GM21390 (cell line): ENCODE data around the gene ADAMTS17.

Source experiments
- ATAC-seq: cut with Tn5 transposase; IDR thresholded peaks from one replicate; pipeline ENCODE4 v1.9.1; 2021; ENCODE audit not compliant: unreplicated experiment

The ADAMTS17 gene, protein sequence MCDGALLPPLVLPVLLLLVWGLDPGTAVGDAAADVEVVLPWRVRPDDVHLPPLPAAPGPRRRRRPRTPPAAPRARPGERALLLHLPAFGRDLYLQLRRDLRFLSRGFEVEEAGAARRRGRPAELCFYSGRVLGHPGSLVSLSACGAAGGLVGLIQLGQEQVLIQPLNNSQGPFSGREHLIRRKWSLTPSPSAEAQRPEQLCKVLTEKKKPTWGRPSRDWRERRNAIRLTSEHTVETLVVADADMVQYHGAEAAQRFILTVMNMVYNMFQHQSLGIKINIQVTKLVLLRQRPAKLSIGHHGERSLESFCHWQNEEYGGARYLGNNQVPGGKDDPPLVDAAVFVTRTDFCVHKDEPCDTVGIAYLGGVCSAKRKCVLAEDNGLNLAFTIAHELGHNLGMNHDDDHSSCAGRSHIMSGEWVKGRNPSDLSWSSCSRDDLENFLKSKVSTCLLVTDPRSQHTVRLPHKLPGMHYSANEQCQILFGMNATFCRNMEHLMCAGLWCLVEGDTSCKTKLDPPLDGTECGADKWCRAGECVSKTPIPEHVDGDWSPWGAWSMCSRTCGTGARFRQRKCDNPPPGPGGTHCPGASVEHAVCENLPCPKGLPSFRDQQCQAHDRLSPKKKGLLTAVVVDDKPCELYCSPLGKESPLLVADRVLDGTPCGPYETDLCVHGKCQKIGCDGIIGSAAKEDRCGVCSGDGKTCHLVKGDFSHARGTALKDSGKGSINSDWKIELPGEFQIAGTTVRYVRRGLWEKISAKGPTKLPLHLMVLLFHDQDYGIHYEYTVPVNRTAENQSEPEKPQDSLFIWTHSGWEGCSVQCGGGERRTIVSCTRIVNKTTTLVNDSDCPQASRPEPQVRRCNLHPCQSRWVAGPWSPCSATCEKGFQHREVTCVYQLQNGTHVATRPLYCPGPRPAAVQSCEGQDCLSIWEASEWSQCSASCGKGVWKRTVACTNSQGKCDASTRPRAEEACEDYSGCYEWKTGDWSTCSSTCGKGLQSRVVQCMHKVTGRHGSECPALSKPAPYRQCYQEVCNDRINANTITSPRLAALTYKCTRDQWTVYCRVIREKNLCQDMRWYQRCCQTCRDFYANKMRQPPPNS

GRCh38 chr15:100341750-100342560, at the start of gene ADAMTS17:
Gene ADAMTS17 (minus strand): TSS chr15:100341975. CDS start chr15:100341899, 76 bp downstream.
- peak; percentile 97 for ATAC-seq

GRCh38 chr15:100385300-100386050, 43.7 kb upstream of the ADAMTS17 start:
- no peak for ATAC-seq

DNA sequence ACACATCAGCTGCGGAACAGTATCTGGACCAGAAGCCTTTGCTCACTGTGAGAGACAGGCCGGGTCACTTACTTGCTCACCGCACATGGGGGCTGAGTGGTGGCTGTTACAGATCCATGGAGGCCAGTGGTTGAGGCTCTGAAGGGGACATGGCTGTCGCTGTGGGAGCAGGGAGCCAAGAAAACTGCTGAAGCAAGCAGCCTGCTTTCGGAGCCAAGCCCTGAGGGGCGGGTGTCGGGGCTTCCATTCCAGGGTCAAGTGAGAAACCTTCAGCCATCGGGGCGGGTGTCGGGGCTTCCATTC, 42.3 kb upstream of the ADAMTS17 start:
- ATAC-seq = no peak

DNA sequence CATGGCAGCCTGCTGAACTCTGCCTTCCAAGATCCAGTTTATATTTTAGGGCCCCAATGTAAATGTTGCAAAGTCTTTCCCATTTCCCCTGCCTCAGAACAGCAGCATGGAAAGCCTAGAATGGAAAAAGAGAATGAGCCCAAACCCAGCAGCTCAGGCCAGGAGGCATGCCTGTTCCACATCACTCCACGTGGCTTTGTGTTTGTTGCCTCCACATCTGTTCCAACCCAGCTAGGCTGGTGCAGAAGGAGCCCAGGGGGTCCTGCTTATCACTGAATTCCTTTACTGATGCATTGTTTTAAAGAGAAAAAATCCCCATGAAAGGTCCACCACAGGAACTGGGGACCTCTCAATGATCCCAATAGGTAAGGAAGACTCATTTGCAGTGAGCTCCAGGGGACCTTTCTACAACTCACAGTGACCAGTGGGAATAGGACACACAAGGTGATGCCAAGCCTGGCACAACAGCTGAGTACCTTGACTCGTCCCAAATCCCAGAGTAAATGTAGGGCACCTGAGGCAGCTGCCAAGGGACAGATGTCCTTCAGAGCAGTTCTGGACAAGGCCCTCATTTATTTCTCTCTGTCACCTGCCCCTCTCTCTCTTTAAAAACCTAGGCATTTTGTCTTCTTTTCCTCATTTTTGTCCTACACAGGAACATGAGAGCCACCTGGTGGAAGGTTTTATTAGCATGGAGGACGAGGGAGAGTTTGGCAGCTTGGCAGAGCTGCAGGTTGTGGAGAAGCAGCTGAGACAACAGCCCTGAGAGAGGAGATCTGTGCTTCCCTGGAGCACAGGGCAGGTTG, 41.7 kb upstream of the ADAMTS17 start:
- ATAC-seq = no peak

DNA sequence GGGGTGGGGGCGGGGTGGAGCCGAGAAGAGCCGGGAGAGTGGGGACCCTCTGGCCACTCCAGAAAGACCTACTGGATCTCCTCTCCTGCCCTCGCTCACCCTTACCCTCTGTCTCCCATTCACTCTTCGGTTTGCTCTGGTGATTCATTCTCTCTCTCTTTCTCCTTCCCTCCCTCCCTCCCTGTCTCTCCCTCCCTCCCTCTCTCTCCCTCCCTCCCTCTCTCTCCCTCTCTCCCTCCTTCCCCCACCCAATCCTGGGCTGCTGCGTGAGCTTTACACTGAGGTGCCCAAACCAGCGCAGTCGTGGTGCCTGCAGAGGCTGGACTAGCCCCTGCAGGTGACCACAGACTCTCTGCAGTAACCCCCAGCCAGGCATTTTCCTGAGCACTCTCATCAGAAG, 32.2 kb upstream of the ADAMTS17 start:
- no peak for ATAC-seq

DNA sequence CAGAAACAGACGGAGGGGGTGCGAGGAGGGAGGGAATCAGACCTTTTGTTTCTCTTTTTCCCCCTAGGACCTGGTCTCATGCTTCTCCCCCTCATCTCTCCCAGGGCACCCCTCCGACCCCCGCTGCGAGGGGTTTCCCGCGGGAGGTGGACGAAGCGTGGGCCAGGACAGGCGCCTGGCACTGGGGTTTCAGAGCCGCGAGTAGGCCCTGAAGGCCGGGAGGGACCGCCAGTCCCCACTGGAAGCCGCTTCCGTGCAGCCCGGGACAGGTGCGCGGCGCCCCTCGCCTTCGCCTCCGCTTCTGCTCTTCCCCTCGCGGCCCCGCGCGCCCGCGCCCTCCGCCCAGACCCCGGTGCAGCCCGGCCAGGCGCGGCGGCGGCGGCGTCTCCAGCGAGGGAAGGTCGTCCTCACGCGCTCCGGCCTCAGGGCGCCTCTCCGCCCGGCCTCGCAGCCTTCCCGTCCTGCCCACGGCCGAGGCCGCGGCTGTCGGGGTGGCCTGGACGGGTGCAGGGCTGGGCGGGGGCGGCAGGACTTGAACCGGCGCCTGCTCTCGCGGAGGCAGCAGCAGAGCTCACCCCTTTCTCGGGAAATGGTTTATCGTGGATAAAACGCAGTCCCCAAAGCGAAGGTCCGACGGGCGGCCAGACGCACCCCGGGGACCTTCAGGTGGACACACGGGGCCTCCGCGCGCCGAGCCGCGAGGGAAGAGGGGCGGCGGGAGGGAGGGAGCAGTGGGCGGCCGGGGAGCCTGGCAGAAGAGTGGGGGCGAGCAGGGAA, 31.5 kb upstream of the ADAMTS17 start:
- ATAC-seq = no peak

DNA sequence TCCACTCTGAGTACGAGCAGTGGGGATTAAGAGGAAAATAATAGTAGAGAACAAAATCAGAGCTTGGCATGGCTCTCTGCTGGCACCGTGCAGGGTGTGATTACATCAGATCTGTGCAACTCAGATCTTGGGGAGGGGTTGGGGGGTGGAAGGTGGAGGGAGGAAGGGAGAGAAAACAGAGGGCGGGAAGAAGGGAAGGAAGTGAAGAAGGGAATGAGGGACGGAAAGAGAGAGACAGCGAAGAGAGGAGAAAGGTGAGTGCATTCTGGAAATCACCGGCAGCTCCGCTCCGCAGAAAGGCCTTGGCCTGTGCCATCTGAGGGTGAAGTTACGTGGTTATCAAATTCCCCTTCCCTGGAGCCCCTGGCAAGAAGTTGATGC, 31.0 kb upstream of the ADAMTS17 start:
- ATAC-seq = no peak

DNA sequence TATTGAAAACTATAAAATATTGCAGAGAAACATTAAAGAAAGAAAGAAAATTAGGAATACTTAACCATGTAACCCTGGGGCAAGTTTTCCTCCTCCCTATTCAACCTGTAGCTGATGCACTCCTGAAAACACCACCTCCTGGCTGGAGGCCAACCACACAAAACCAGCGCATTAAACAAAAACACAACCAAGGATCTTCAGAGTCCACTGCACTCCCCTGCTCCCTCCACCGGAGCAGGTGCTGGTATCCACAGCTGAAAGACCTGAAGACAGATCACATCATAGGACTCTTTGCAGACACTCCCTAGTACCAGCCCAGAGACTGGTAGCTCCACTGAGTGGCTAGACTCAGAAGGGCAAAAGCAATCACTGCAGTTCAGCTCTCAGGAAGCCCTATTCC, 13.6 kb upstream of the ADAMTS17 start:
- no peak for ATAC-seq

DNA sequence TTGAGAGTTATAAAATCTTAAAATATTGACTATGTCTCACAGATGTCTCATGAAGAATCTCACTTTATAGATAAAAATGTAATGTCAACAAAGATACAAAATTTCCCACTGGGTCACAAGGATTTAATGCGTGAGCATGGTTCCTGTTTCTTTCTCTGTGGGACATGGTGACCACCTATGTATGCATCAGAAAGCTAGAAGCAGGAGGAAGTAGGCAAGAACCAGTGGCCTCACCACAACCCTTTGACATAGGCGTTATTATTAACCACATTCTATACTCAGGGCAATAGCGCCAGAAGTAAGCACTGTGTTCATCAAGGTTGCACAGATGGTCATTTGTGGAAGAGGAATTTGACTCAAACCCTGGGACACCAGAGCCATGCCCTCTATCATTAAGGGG, 11.7 kb upstream of the ADAMTS17 start:
- ATAC-seq = no peak

DNA sequence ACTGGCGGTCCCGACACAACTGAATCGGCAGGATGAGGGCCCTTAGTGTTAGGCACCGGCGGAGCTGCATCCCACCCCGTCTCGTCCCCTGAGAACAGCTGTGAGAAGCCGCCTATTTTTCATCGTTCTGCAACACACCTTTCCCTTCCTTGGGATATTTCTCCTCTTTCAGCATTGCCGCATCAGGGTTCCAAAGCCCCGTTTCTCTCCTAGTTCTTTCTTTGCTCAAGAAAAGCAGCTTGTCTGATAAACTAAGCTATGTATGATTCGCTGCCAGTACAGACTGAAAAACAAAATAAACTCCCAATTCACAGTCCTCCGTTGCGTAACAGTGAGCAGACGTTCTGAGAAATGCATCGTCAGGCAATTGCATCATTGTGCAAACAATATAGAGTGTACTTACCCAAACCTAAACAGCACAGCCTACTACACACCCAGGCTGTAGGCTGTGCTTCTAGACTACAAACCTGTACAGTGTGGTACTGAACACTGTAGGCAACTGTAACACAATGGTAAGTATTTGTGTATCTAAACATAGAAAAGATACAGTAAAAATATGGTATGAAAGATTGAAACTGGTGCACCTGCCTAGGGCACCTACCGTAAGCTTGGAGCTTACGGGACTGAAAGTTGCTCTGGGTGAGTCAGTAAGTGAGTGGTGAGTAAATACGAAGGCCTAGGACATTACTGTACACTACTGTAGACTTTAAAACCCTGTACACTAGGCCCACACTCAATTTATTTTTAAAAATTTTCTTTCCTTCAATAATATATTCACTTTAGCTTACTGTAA, 8.9 kb upstream of the ADAMTS17 start:
- ATAC-seq = no peak

GRCh38 chr15:100349696-100350433, 8.1 kb upstream of the ADAMTS17 start:
- ATAC-seq = peak; percentile 97

DNA sequence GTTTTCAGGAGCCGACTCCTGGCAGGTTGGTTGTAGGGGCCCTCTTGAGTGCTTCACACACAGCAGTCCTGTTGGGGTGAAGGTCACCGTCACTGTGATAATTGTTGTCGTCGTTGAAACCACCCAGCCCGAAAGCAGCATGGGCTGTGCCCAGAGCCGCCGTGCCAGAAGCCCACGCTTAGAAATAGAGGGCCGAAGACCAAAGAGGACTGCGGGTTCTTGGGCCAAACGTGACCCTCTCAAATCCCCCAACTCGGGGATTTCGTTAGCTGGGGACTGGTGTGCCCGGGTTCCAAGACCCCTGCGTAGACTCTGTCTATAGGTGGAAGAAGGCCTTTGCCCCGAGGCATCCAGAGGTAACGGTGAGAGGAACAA, 7.5 kb upstream of the ADAMTS17 start:
- no peak for ATAC-seq

GRCh38 chr15:100348578-100348977, 6.8 kb upstream of the ADAMTS17 start:
- no peak for ATAC-seq

DNA sequence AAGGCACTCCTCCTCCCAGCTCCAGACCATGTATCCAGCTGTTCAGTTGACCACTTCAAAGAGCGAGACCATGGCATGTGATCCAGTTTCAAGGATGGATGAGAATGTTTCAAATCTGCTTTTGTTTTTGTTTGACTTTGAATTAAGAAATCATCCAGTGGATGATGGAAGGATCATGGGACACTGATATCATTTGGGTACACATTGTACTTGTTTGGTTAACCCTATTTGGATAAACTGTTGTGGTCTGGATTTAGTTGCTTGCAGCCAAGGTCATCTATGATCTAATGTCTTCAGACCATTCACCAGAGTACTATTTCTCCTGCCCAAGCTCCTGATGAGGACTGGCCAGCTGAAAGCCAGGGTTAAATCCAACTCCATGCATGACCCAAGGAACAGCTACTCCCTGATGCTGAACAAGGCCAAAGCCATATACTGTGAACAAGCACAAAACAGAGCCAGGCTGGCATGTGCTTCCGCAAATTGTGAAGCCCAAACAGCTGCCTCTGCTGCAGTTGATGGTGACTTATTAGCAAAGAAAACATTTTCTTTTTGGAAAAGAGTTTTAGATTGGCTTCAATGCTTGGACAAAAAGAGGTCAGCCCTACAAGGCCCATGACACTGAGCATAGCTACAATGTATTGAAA, 5.2 kb upstream of the ADAMTS17 start:
- ATAC-seq = no peak

DNA sequence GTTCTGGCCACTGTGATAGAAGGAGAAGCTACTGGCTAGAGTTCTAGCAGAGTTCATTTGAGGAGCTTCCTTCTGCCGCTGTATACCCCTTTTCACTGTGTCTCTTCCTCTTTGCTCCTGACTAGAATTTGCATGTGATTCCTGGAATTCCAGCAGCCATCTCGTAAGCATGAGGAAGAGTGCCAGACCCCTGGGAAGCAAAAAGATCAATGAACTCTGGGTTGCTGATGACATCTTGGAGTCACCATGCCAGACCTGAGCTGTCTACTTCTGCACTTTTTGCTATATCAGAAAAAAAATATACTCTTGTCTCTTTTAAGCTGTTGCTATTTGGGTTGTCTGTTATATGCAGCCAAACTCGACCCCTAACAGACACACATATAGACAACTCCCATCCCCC, 3.7 kb upstream of the ADAMTS17 start:
- no peak for ATAC-seq

- ATAC-seq = no peak
These were observed 1.5 kb upstream of the ADAMTS17 start for GRCh38 chr15:100343251-100343650.

GRCh38 chr15:100341239-100341749, 481 bp downstream of the ADAMTS17 start:
- ATAC-seq = peak; percentile 19
